K562 (cell line): Measurements from ENCODE around the gene PSMD8. TPM values are rescaled to one million over a fixed set of nuclear protein-coding genes. Genes with fewer than 3 reads are reported as not detected.
A peak's percentile ranks its signal among the peaks of the same experiment; 100 is the strongest.

Source experiments
- AFF1 ChIP-seq, 2 experiments: fragments of 450-650 bp; IDR thresholded peaks; 2 replicates each; pipeline ENCODE4 v1.6.1; 2018; ENCODE audit warnings: mild to moderate bottlenecking in 2 of 2, low read depth in 1 of 2; ENCODE audit not compliant: partially characterized antibody in 2 of 2
- CGGBP1 ChIP-seq: fragments of 250-450 bp; sonication (Bioruptor Pico); IDR thresholded peaks from 2 replicates; pipeline ENCODE4 v1.9.0; 2021; ENCODE audit warnings: mild to moderate bottlenecking
- ESRRA ChIP-seq: fragments of 450-650 bp; IDR thresholded peaks from 2 replicates; pipeline ENCODE4 v1.6.1; 2014; ENCODE audit warnings: low read depth, mild to moderate bottlenecking, moderate library complexity, borderline replicate concordance
- ETV6 ChIP-seq, 3 experiments: fragments of 150-350 bp in 1 of 3; sonication (generic) in 1 of 3; formaldehyde crosslinking in 1 of 3; IDR thresholded peaks; 2 replicates each; pipeline versions ENCODE4 v1.6.1 to v1.8.0; 2014 to 2022; ENCODE audit warnings: borderline replicate concordance in 2 of 3, low read depth in 2 of 3, antibody characterized with exemption in 1 of 3, low read length in 1 of 3, mild to moderate bottlenecking in 1 of 3, missing genetic modification reagents in 1 of 3
- ILK ChIP-seq: fragments of 450-650 bp; IDR thresholded peaks from 2 replicates; pipeline ENCODE4 v1.6.1; 2016; ENCODE audit warnings: missing genetic modification characterization, low read depth, mild to moderate bottlenecking, missing compliant biosample characterization, moderate library complexity, borderline replicate concordance
- NBN ChIP-seq: fragments of 450-650 bp; IDR thresholded peaks from 2 replicates; pipeline ENCODE4 v1.6.1; 2016; ENCODE audit warnings: low read depth, mild to moderate bottlenecking
- NCOA6 ChIP-seq: fragments of 450-650 bp; IDR thresholded peaks from 2 replicates; pipeline ENCODE4 v1.6.1; 2017; ENCODE audit warnings: mild to moderate bottlenecking
- PRPF4 ChIP-seq: fragments of 200-400 bp; formaldehyde crosslinking; IDR thresholded peaks from one replicate; pipeline ENCODE4 v1.6.1; 2017; ENCODE audit warnings: low read length, low read depth, mild to moderate bottlenecking; ENCODE audit not compliant: insufficient read depth, poor library complexity, severe bottlenecking
- RBM17 ChIP-seq: fragments of 200-400 bp; formaldehyde crosslinking; IDR thresholded peaks from 2 replicates; pipeline ENCODE4 v1.6.1; 2017; ENCODE audit warnings: low read depth, mild to moderate bottlenecking, low read length, borderline replicate concordance
- SMARCC2 ChIP-seq: fragments of 450-650 bp; IDR thresholded peaks from 2 replicates; pipeline ENCODE4 v1.6.1; 2017; ENCODE audit warnings: antibody characterized with exemption, moderate library complexity, mild to moderate bottlenecking, low read depth
- TCF7 ChIP-seq: sonication (generic); IDR thresholded peaks from 2 replicates; pipeline ENCODE4 v1.6.1; 2016; ENCODE audit warnings: antibody characterized with exemption, borderline replicate concordance
- ZFP91 ChIP-seq: sonication (generic); formaldehyde crosslinking; IDR thresholded peaks from 2 replicates; pipeline ENCODE4 v1.8.0; 2022; ENCODE audit warnings: mild to moderate bottlenecking, missing genetic modification reagents
- polyA plus RNA-seq, 8 experiments: library from polyadenylated mRNA; depleted of rRNA in 4 of 8; stranded (reverse) in 5 of 8; unstranded in 3 of 8; fragments of >200 nt; fragmentation: Nextera tagmentation in 2 of 8; fragmentation: Illumina TruSeq in 1 of 8; extraction: Ambion mirVana in 2 of 8; extraction: Trizol in 1 of 8; gene quantifications; 2 replicates each; pipeline versions ENCODE4 v1.2.1 to v1.2.3, GENCODE V29; 2011 to 2014; ENCODE audit warnings: inconsistent platforms in 1 of 8, missing spikeins in 1 of 8
- total RNA-seq, 7 experiments: library from RNA; depleted of rRNA in 6 of 7; stranded (reverse); fragments of >200 nt in 6 of 7; fragmentation: Illumina TruSeq in 2 of 7; extraction: Trizol in 2 of 7; gene quantifications; 2 replicates each; pipeline versions ENCODE4 v1.2.1 to v1.2.3, GENCODE V29; 2011 to 2021; ENCODE audit warnings: low replicate concordance in 1 of 7
- TF ChIP-seq, protein P1 (sequence below): fragments of 450-650 bp; IDR thresholded peaks from 2 replicates; pipeline ENCODE4 v1.6.1; 2016

The PSMD8 gene
- total and polyA plus RNA-seq, 9 of the 15 experiments (the other 6 are each of a cell fraction or from before 2014, with no cell fraction given), result 130 to 583 (median 315) TPM

- no peak; a peak in 1 of 4 replicates for TF ChIP-seq ETV6 (IDR thresholded peaks at IDR 0.05; ENCODE audit: borderline replicate concordance in 1 of 2, low read depth in 2 of 2, low read length in 1 of 2)
- TF ChIP-seq ETV6 (CRISPR knock-in tag; IDR thresholded peaks at IDR 0.05; ENCODE audit: borderline replicate concordance), result peak; percentile 57; the same call in 1 of the 2 replicates
- TF ChIP-seq, protein P1, sequence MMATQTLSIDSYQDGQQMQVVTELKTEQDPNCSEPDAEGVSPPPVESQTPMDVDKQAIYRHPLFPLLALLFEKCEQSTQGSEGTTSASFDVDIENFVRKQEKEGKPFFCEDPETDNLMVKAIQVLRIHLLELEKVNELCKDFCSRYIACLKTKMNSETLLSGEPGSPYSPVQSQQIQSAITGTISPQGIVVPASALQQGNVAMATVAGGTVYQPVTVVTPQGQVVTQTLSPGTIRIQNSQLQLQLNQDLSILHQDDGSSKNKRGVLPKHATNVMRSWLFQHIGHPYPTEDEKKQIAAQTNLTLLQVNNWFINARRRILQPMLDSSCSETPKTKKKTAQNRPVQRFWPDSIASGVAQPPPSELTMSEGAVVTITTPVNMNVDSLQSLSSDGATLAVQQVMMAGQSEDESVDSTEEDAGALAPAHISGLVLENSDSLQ, result peak; percentile 97
- TF ChIP-seq NBN, result no peak
- TF ChIP-seq ILK (tag), result no peak
- TF ChIP-seq RBM17, result no peak
- 0 out of 2 replicates have a peak, but pooled peaks have one; percentile 24 for TF ChIP-seq ZFP91 (CRISPR knock-in tag)
- TF ChIP-seq NCOA6, result no peak
- TF ChIP-seq TCF7, result peak; percentile 86
- peak; percentile 63; the same call in 1 of the 2 replicates for TF ChIP-seq CGGBP1
- no peak for TF ChIP-seq PRPF4
- peak; percentile 69; the same call in 1 of the 2 replicates for TF ChIP-seq SMARCC2
- TF ChIP-seq ESRRA, result peak; percentile 65; the same call in 1 of the 2 replicates
- TF ChIP-seq AFF1 (IDR thresholded peaks at IDR 0.05; ENCODE audit: low read depth in 1 of 2, partially characterized antibody in 2 of 2), result peak in 1 of 2 experiments; percentile 37
Measured at GRCh38 chr19:38374332-38375097, at the start of gene PSMD8 (continued).
